Right lobe of liver (tissue), 6 donors: ENCODE results near the gene ARMC3. TPM values are rescaled to one million over a fixed set of nuclear protein-coding genes. Genes with fewer than 3 reads are reported as not detected.

Experiments used
- ATAC-seq, 4 donors: fragments of 200-7000 bp; cut with Tn5 transposase; one replicate each; pipeline ENCODE4 v1.9.1; 2020; ENCODE audit warnings: mild to moderate bottlenecking in 4 of 4, moderate library complexity in 4 of 4
- DNase-seq, 3 donors: peaks; one replicate each; pipeline ENCODE4 v3.0.0-alpha.2; 2020
- H3K27ac ChIP-seq, 3 donors: fragments of 200-600 bp; one replicate each; pipeline ENCODE4 v1.8.0; 2022
- H3K27me3 ChIP-seq, 2 donors: fragments of 200-600 bp; one replicate each; pipeline ENCODE4 v1.8.0; 2022
- H3K36me3 ChIP-seq, 4 donors: fragments of 200-600 bp; sonication (generic) in 1 of 4; one replicate each; pipeline versions ENCODE4 v1.5.1 to v1.8.0; 2017 to 2022; ENCODE audit warnings: control low read depth in 1 of 4
- H3K4me1 ChIP-seq, 4 donors: fragments of 200-600 bp; sonication (generic) in 1 of 4; one replicate each; pipeline versions ENCODE4 v1.5.1 to v1.8.0; 2017 to 2022; ENCODE audit warnings: control low read depth in 1 of 4
- H3K4me3 ChIP-seq, 3 donors: fragments of 200-600 bp; one replicate each; pipeline ENCODE4 v1.8.0; 2022
- H3K9me3 ChIP-seq, 4 donors: fragments of 200-600 bp; sonication (generic) in 1 of 4; one replicate each; pipeline versions ENCODE4 v1.5.1 to v1.8.0; 2017 to 2022; ENCODE audit warnings: control low read depth in 1 of 4
- CTCF ChIP-seq, 4 donors: fragments of 200-600 bp in 3 of 4; fragments of 450-650 bp in 1 of 4; IDR thresholded peaks; one replicate each; pipeline versions ENCODE4 v1.5.1 to v1.8.0; 2016 to 2022; ENCODE audit warnings: antibody characterized with exemption in 4 of 4, mild to moderate bottlenecking in 2 of 4
- POLR2A ChIP-seq: fragments of 450-650 bp; IDR thresholded peaks from one replicate; pipeline ENCODE4 v1.6.1; 2017; ENCODE audit warnings: antibody characterized with exemption, mild to moderate bottlenecking
- WGBS: methylation state at CpG from one replicate; pipeline ENCODE4 v1.1.6; 2018; ENCODE audit warnings: low coverage, low lambda C conversion rate; ENCODE audit not compliant: insufficient coverage; ENCODE audit errors: missing lambda C conversion rate; 5-methylcytosine and 5-hydroxymethylcytosine counted together
- intact Hi-C, 2 donors: fragments of 100-400 bp; cut with DNase I; formaldehyde crosslinking; loops; one replicate each; pipeline versions ENCODE4 v1.11.2 to v1.14.1; 2022
- total RNA-seq, 6 experiments: library from RNA; depleted of rRNA in 2 of 6; stranded (reverse); fragments of >200 nt in 2 of 6; fragmentation: NEBNext Ultra II Directional in 3 of 6; extraction: Animal tissue kit (Norgen Biotek cat#: 25700) in 3 of 6; gene quantifications; one replicate each; pipeline versions ENCODE4 v1.1.0 to v1.2.4, GENCODE V29; 2016 to 2023
- donor health status: DM: no; HTN: yes; CAD: no.
- donor health status: DM: no; HTN: no; CAD: no.
- donor health status: DM: no; HTN: no; CAD: no.
- donor health status: DM: no; HTN: yes; CAD: no.
- donor health status: DM: no; HTN: yes; CAD: no.

ARMC3 gene
- total RNA-seq, 6 experiments from 2014 or later, result not detected

GRCh38 chr10:22954970-22955369, 27.1 kb downstream of the ARMC3 start:
- DNase-seq (no peak), ATAC-seq (no peak)
- H3K27me3 ChIP-seq, result no peaks in the 10 kb centered on the region
- no peaks in the 10 kb centered on the region for H3K4me1 ChIP-seq
- TF ChIP-seq CTCF (IDR thresholded peaks at IDR 0.05) (no peak), POLR2A (no peak)
- intact Hi-C loops, result no loop called here
- H3K4me3 ChIP-seq, result no peak overlapping the region
- WGBS, result 52% methylated on average over 3 of the region's 3 CpGs
- no peak overlapping the region for H3K27ac ChIP-seq
- H3K36me3 ChIP-seq, result no peaks in the 10 kb centered on the region
- H3K9me3 ChIP-seq, result no peaks in the 10 kb centered on the region

- Histone ChIP-seq H3K27me3 (no peaks in the 10 kb centered on the region), H3K4me3 (no peak overlapping the region), H3K27ac (no peak overlapping the region), H3K4me1 (no peaks in the 10 kb centered on the region), H3K36me3 (no peaks in the 10 kb centered on the region), H3K9me3 (no peaks in the 10 kb centered on the region)
- intact Hi-C loops, result no loop called here
- WGBS, result 55% methylated on average over 2 of the region's 2 CpGs
- no peak for DNase-seq
- no peak for TF ChIP-seq CTCF (IDR thresholded peaks at IDR 0.05)
- no peak for TF ChIP-seq POLR2A
- no peak for ATAC-seq
Observed at GRCh38 chr10:22958338-22958737, 30.5 kb downstream of the ARMC3 start.

- H3K27me3 ChIP-seq, result no peaks in the 10 kb centered on the region
Observed at GRCh38 chr10:22959292-22959691, 31.4 kb downstream of the ARMC3 start.

GRCh38 chr10:22959950-22960349, 32.1 kb downstream of the ARMC3 start:
- Histone ChIP-seq H3K4me3 (no peak overlapping the region), H3K9me3 (no peaks in the 10 kb centered on the region), H3K27ac (no peak overlapping the region), H3K36me3 (no peaks in the 10 kb centered on the region), H3K4me1 (no peaks in the 10 kb centered on the region), H3K27me3 (no peaks in the 10 kb centered on the region)
- TF ChIP-seq CTCF (IDR thresholded peaks at IDR 0.05) (no peak), POLR2A (no peak)
- ATAC-seq (no peak), DNase-seq (no peak)
- WGBS, result 34% methylated on average over 3 of the region's 3 CpGs
- intact Hi-C loops, result no loop called here

More at GRCh38 chr10:22959292-22959691, 31.4 kb downstream of the ARMC3 start:
- Histone ChIP-seq H3K4me1 (no peaks in the 10 kb centered on the region), H3K9me3 (no peaks in the 10 kb centered on the region), H3K36me3 (no peaks in the 10 kb centered on the region), H3K27ac (no peak overlapping the region), H3K4me3 (no peak overlapping the region)
- ATAC-seq (no peak), DNase-seq (no peak)
- TF ChIP-seq POLR2A (no peak), CTCF (IDR thresholded peaks at IDR 0.05) (no peak)
- intact Hi-C loops, result no loop called here
- WGBS, result 43% methylated on average over 2 of the region's 2 CpGs

- intact Hi-C loops, result no loop called here
- WGBS, result 86% methylated on average over 1 of the region's 1 CpG
- Histone ChIP-seq H3K27me3 (no peaks in the 10 kb centered on the region), H3K4me1 (no peaks in the 10 kb centered on the region), H3K36me3 (no peaks in the 10 kb centered on the region), H3K27ac (no peak overlapping the region), H3K4me3 (no peak overlapping the region), H3K9me3 (no peaks in the 10 kb centered on the region)
- DNase-seq, result no peak
- TF ChIP-seq CTCF (IDR thresholded peaks at IDR 0.05) (no peak), POLR2A (no peak)
- ATAC-seq, result no peak
Observed at GRCh38 chr10:22962817-22963216, 35.0 kb downstream of the ARMC3 start.
